CD4-positive, alpha-beta memory T cell (primary cell): Measurements from ENCODE around the gene TMPRSS11F. TPM values are rescaled to one million over a fixed set of nuclear protein-coding genes. Genes with fewer than 3 reads are reported as not detected.

ENCODE experiments used
- CTCF ChIA-PET: fragments of 350-600 bp; sonication (Branson Sonifier 250); formaldehyde crosslinking; loops from one replicate; lab custom pipeline; 2021; ENCODE audit warnings: inconsistent platforms; ENCODE audit not compliant: partially characterized antibody; lab: Charles Lee
- POLR2A ChIA-PET: fragments of 350-600 bp; sonication (Branson Sonifier 250); formaldehyde crosslinking; loops from one replicate; lab custom pipeline; 2021; ENCODE audit not compliant: partially characterized antibody; lab: Charles Lee
- DNase-seq, 5 donors: peaks; one replicate each; pipeline versions ENCODE4 v3.0.0 to v3.0.0-alpha.2; 2020 to 2022; ENCODE audit warnings: mixed read lengths in 1 of 5
- H3K27ac ChIP-seq: one replicate; pipeline ENCODE4 v1.7.0; 2013; ENCODE audit warnings: low read depth, low read length
- H3K27me3 ChIP-seq: 2 replicates; pipeline ENCODE4 v1.7.0; 2013; ENCODE audit warnings: mild to moderate bottlenecking, low read length, moderate library complexity; ENCODE audit not compliant: insufficient read depth
- H3K36me3 ChIP-seq: 2 replicates; pipeline ENCODE4 v1.7.0; 2013; ENCODE audit warnings: mild to moderate bottlenecking, low read length, moderate library complexity; ENCODE audit not compliant: insufficient read depth
- H3K4me1 ChIP-seq: 2 replicates; pipeline ENCODE4 v1.7.0; 2013; ENCODE audit warnings: mild to moderate bottlenecking, low read length, moderate library complexity; ENCODE audit not compliant: insufficient read depth
- H3K4me3 ChIP-seq, 2 donors: one replicate each; pipeline ENCODE4 v1.7.0; 2013; ENCODE audit warnings: low read length in 2 of 2, mild to moderate bottlenecking in 1 of 2
- H3K9me3 ChIP-seq, 2 donors: one replicate each; pipeline ENCODE4 v1.7.0; 2013; ENCODE audit warnings: low read length in 2 of 2, control low read depth in 1 of 2; ENCODE audit not compliant: control insufficient read depth in 1 of 2
- H3K27ac Mint-ChIP-seq, 7 donors: one replicate each; pipeline ENCODE4 v1.8.0; 2020 to 2021; ENCODE audit warnings: mixed read lengths in 7 of 7, mild to moderate bottlenecking in 6 of 7, inconsistent platforms in 3 of 7, moderate library complexity in 3 of 7
- H3K27me3 Mint-ChIP-seq, 2 donors: one replicate each; pipeline ENCODE4 v1.8.0; 2020 to 2021; ENCODE audit warnings: mixed read lengths in 2 of 2
- H3K36me3 Mint-ChIP-seq, 2 donors: one replicate each; pipeline ENCODE4 v1.8.0; 2020 to 2021; ENCODE audit warnings: mixed read lengths in 2 of 2, inconsistent platforms in 1 of 2, mild to moderate bottlenecking in 1 of 2
- H3K4me1 Mint-ChIP-seq, 4 donors: one replicate each; pipeline ENCODE4 v1.8.0; 2020 to 2021; ENCODE audit warnings: mixed read lengths in 4 of 4, mild to moderate bottlenecking in 1 of 4
- H3K4me3 Mint-ChIP-seq, 8 donors: one replicate each; pipeline ENCODE4 v1.8.0; 2020 to 2021; ENCODE audit warnings: mixed read lengths in 8 of 8, mild to moderate bottlenecking in 7 of 8, moderate library complexity in 6 of 8, inconsistent platforms in 3 of 8
- H3K9me3 Mint-ChIP-seq, 8 donors: one replicate each; pipeline ENCODE4 v1.8.0; 2020 to 2021; ENCODE audit warnings: mixed read lengths in 8 of 8, mild to moderate bottlenecking in 5 of 8, inconsistent platforms in 3 of 8, moderate library complexity in 1 of 8
- intact Hi-C: fragments of 100-400 bp; cut with micrococcal nuclease; formaldehyde crosslinking; loops from one replicate; pipeline ENCODE4 v1.15.1; 2023
- polyA plus RNA-seq, 2 donors: library from polyadenylated mRNA; unstranded; fragments of 300-500 nt; fragmentation: Illumina TruSeq; gene quantifications; one replicate each; pipeline ENCODE4 v1.2.3, GENCODE V29; 2021
- total RNA-seq, 2 experiments: library from RNA; stranded (reverse); gene quantifications; one replicate each; pipeline ENCODE4 v1.2.3, GENCODE V29; 2021

Gene TMPRSS11F
- total and polyA plus RNA-seq, 4 experiments from 2014 or later, result not detected

DNA sequence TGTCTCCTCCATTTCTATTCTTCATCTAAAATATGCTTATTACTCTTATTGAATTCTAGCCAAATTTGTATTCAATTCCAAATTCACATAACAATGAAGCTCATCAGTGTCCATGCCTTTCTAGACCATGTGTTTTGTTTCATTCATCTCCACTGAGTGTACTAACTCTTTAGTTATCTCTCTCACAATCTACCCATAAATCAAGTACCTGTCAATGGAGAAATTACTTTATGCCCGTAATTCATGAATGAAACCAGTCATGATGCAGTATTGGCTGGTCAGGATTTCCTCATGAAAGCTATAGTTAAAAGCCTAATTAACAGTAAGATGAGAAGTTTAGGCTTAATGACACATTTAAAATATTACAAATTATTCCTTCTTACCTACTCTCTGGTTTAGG lies 12.2 kb upstream of the TMPRSS11F start:
- H3K36me3 ChIP-seq, result no peaks in the 10 kb centered on the region
- peaks cover 0 to 3% (median 0%) of the 10 kb centered on the region in 8 donors for H3K9me3 Mint-ChIP-seq
- no peaks in the 10 kb centered on the region for H3K4me1 Mint-ChIP-seq
- H3K4me3 ChIP-seq, result no peak overlapping the region
- CTCF ChIA-PET, result no interaction called here
- no peak for DNase-seq
- no peaks in the 10 kb centered on the region for H3K9me3 ChIP-seq
- POLR2A ChIA-PET, result no interaction called here
- no peak overlapping the region for H3K4me3 Mint-ChIP-seq
- no peaks in the 10 kb centered on the region for H3K27me3 ChIP-seq
- no peaks in the 10 kb centered on the region for H3K36me3 Mint-ChIP-seq
- no peak overlapping the region for H3K27ac Mint-ChIP-seq
- H3K27me3 Mint-ChIP-seq, result no peaks in the 10 kb centered on the region
- H3K4me1 ChIP-seq, result no peaks in the 10 kb centered on the region
- intact Hi-C loops, result no loop called here
- no peak overlapping the region for H3K27ac ChIP-seq

DNA sequence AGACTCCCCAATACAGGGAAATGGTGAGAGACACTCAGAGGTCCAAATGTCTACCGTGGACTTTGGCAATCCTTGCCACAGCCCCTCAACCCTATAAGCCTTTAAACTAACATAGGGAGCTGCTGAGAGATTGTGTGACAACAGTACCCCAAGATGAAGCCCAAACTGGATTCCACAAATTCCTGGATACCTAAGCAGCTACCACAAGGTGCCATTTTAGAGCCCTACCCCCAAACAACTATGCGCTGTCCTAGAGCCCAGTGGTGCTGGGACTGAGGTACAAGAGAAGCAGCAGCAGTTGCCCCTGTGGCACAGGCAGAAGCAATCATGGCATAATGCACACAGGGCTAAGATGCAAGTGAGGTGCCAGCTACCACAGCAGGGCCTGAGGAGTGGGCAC lies 2.7 kb upstream of the TMPRSS11F start:
- peaks cover 2 to 28% (median 6%) of the 10 kb centered on the region in 8 donors for H3K9me3 Mint-ChIP-seq
- Histone ChIP-seq H3K27ac (no peak overlapping the region), H3K27me3 (no peaks in the 10 kb centered on the region), H3K4me1 (no peaks in the 10 kb centered on the region), H3K9me3 (no peaks in the 10 kb centered on the region), H3K4me3 (no peak overlapping the region), H3K36me3 (no peaks in the 10 kb centered on the region)
- no peaks in the 10 kb centered on the region for H3K4me1 Mint-ChIP-seq
- no peak for DNase-seq
- no peak overlapping the region for H3K27ac Mint-ChIP-seq
- no peaks in the 10 kb centered on the region for H3K36me3 Mint-ChIP-seq
- CTCF ChIA-PET, result no interaction called here
- intact Hi-C loops, result no loop called here
- peaks cover 0 to 3% of the 10 kb centered on the region in 2 donors for H3K27me3 Mint-ChIP-seq
- no peak overlapping the region for H3K4me3 Mint-ChIP-seq
- POLR2A ChIA-PET, result no interaction called here

GRCh38 chr4:68124262-68124661 lies 5.4 kb downstream of the TMPRSS11F start:
- intact Hi-C loops, result no loop called here
- H3K36me3 ChIP-seq, result no peaks in the 10 kb centered on the region
- POLR2A ChIA-PET, result no interaction called here
- DNase-seq, result no peak
- no peaks in the 10 kb centered on the region for H3K27me3 ChIP-seq
- no peaks in the 10 kb centered on the region for H3K4me1 Mint-ChIP-seq
- no peak overlapping the region for H3K4me3 Mint-ChIP-seq
- H3K4me1 ChIP-seq, result no peaks in the 10 kb centered on the region
- CTCF ChIA-PET, result no interaction called here
- no peaks in the 10 kb centered on the region for H3K9me3 ChIP-seq
- no peaks in the 10 kb centered on the region for H3K9me3 Mint-ChIP-seq
- H3K27ac ChIP-seq, result no peak overlapping the region
- H3K36me3 Mint-ChIP-seq, result no peaks in the 10 kb centered on the region
- no peak overlapping the region for H3K27ac Mint-ChIP-seq
- no peak overlapping the region for H3K4me3 ChIP-seq
- no peaks in the 10 kb centered on the region for H3K27me3 Mint-ChIP-seq

DNA sequence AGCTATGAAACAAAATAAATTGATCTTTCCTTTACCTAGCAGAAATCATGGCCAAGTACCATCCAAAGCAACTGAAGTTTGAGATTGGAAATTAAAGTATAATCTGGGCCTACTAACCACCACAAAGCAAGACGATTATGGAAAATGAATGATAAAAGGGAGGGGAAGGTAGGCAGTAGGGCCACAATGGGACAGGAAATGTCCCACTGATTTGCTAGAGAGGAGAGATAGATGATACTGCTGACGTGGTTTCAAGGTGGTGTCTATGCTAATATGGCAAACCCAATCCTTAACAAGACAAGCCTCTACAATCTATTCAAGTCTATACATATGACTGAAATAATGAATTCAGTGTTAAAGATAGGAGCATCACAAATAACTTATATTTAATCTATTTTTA lies 6.1 kb downstream of the TMPRSS11F start:
- H3K9me3 Mint-ChIP-seq, result no peaks in the 10 kb centered on the region
- no peaks in the 10 kb centered on the region for H3K27me3 Mint-ChIP-seq
- H3K36me3 Mint-ChIP-seq, result no peaks in the 10 kb centered on the region
- DNase-seq, result no peak
- H3K27me3 ChIP-seq, result no peaks in the 10 kb centered on the region
- no peak overlapping the region for H3K4me3 Mint-ChIP-seq
- H3K4me1 Mint-ChIP-seq, result no peaks in the 10 kb centered on the region
- ChIA-PET POLR2A (no interaction called here), CTCF (no interaction called here)
- H3K27ac Mint-ChIP-seq, result no peak overlapping the region
- H3K9me3 ChIP-seq, result no peaks in the 10 kb centered on the region
- no peak overlapping the region for H3K4me3 ChIP-seq
- no peaks in the 10 kb centered on the region for H3K4me1 ChIP-seq
- intact Hi-C loops, result no loop called here
- no peaks in the 10 kb centered on the region for H3K36me3 ChIP-seq
- H3K27ac ChIP-seq, result no peak overlapping the region

DNA sequence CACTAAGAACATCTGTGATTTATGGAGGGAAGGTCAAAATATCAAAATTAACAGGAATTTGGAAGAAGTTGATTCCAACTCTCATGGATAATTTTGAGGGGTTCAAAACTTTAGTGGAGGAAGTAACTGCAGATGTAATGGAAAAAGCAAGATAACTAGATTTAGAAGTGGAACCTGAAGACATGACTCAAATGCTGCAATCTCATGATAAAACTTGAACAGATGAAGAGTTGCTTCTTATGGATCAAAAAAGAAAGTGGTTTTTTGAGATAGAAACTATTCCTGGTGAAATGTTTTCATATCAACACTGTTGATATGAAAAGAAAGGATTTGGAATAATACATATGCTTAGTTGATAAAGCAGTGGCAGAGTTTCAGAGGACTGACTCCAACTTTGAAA lies 9.7 kb downstream of the TMPRSS11F start:
- Histone ChIP-seq H3K4me1 (no peaks in the 10 kb centered on the region), H3K36me3 (no peaks in the 10 kb centered on the region), H3K27ac (no peak overlapping the region), H3K27me3 (no peaks in the 10 kb centered on the region), H3K4me3 (no peak overlapping the region), H3K9me3 (no peaks in the 10 kb centered on the region)
- H3K4me1 Mint-ChIP-seq, result no peaks in the 10 kb centered on the region
- H3K9me3 Mint-ChIP-seq, result peaks cover 0 to 11% (median 3%) of the 10 kb centered on the region in 8 donors
- CTCF ChIA-PET, result no interaction called here
- POLR2A ChIA-PET, result no interaction called here
- intact Hi-C loops, result no loop called here
- no peak overlapping the region for H3K27ac Mint-ChIP-seq
- H3K36me3 Mint-ChIP-seq, result no peaks in the 10 kb centered on the region
- no peak for DNase-seq
- H3K4me3 Mint-ChIP-seq, result no peak overlapping the region
- no peaks in the 10 kb centered on the region for H3K27me3 Mint-ChIP-seq

DNA sequence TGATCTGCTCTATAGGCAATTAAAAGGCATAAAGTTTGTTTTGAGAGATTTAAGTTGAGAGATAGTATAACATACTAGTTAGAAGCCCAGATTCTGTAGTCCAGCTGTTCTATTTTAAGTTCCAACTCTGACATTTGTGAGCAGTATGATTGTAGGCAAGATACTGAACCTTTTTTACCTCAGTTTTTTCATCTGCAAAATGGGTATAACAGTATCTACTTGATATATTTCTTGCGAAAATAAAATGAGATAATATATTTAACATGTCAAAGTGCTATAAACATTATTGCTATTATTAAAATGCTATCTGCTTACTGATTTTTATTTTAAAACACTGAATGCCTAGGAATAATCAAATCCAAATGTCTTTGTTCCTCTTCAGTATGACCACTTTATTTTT lies 19.2 kb downstream of the TMPRSS11F start:
- Histone ChIP-seq H3K4me3 (no peak overlapping the region), H3K9me3 (no peaks in the 10 kb centered on the region), H3K36me3 (no peaks in the 10 kb centered on the region), H3K27ac (no peak overlapping the region), H3K4me1 (no peaks in the 10 kb centered on the region), H3K27me3 (no peaks in the 10 kb centered on the region)
- no peaks in the 10 kb centered on the region for H3K4me1 Mint-ChIP-seq
- H3K36me3 Mint-ChIP-seq, result no peaks in the 10 kb centered on the region
- no peak for DNase-seq
- intact Hi-C loops, result no loop called here
- H3K4me3 Mint-ChIP-seq, result no peak overlapping the region
- no peak overlapping the region for H3K27ac Mint-ChIP-seq
- POLR2A ChIA-PET, result no interaction called here
- H3K9me3 Mint-ChIP-seq, result peaks cover 0 to 7% (median 1%) of the 10 kb centered on the region in 8 donors
- CTCF ChIA-PET, result no interaction called here
- peaks cover 1% of the 10 kb centered on the region in 2 donors for H3K27me3 Mint-ChIP-seq

GRCh38 chr4:68109868-68110267 lies 19.8 kb downstream of the TMPRSS11F start:
- H3K27ac ChIP-seq, result no peak overlapping the region
- CTCF ChIA-PET, result no interaction called here
- no peak overlapping the region for H3K4me3 Mint-ChIP-seq
- no peaks in the 10 kb centered on the region for H3K27me3 ChIP-seq
- H3K27me3 Mint-ChIP-seq, result peaks cover 1% of the 10 kb centered on the region in 2 donors
- H3K4me1 Mint-ChIP-seq, result no peaks in the 10 kb centered on the region
- POLR2A ChIA-PET, result no interaction called here
- no peak overlapping the region for H3K27ac Mint-ChIP-seq
- no peak for DNase-seq
- no peaks in the 10 kb centered on the region for H3K9me3 ChIP-seq
- no peaks in the 10 kb centered on the region for H3K4me1 ChIP-seq
- H3K36me3 Mint-ChIP-seq, result no peaks in the 10 kb centered on the region
- H3K4me3 ChIP-seq, result no peak overlapping the region
- no peaks in the 10 kb centered on the region for H3K36me3 ChIP-seq
- intact Hi-C loops, result no loop called here
- peaks cover 0 to 7% (median under 1%) of the 10 kb centered on the region in 8 donors for H3K9me3 Mint-ChIP-seq

DNA sequence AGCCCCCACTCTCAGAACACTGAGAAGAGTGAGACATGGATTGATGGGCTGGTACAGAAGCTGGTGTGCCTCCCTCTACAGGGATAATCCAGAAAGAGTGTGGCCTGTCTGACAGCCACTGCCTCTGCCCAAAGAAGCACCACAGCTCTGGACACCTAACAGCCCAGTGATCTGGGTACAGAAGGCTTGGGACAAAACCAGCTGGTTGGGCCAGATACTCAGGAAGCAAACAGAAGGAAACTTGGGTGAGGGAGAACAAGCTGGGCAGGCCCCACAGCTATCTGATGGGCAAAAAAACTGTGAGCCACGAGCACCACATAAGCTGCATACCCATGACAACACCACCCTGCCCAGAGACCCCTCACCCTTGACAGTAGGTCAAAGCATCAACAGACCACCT lies 46.9 kb downstream of the TMPRSS11F start:
- ChIA-PET CTCF (interaction anchor here (1.2 kb wide), 1 partner anchor 10 kb away, joined by 3 read pairs; no protein-coding TSS in a partner anchor), POLR2A (interaction anchor here (0.5 kb wide), 1 partner anchor 87 kb away, joined by 3 read pairs; no protein-coding TSS in a partner anchor)
- no peaks in the 10 kb centered on the region for H3K36me3 Mint-ChIP-seq
- Histone ChIP-seq H3K4me3 (no peak overlapping the region), H3K36me3 (no peaks in the 10 kb centered on the region), H3K27ac (no peak overlapping the region), H3K27me3 (no peaks in the 10 kb centered on the region), H3K9me3 (no peaks in the 10 kb centered on the region), H3K4me1 (no peaks in the 10 kb centered on the region)
- no peak overlapping the region for H3K27ac Mint-ChIP-seq
- H3K9me3 Mint-ChIP-seq, result peaks cover 2 to 12% (median 6%) of the 10 kb centered on the region in 8 donors
- H3K4me3 Mint-ChIP-seq, result no peak overlapping the region
- no peak for DNase-seq
- intact Hi-C loops, result no loop called here
- no peaks in the 10 kb centered on the region for H3K4me1 Mint-ChIP-seq
- no peaks in the 10 kb centered on the region for H3K27me3 Mint-ChIP-seq
